Measurements from ENCODE around the gene SOX13. TPM values are rescaled to one million over a fixed set of nuclear protein-coding genes. Genes with fewer than 3 reads are reported as not detected.

The SOX13 gene
- polyA plus RNA-seq, 1 experiment, result 2.0 TPM

- H3K27me3 ChIP-seq (ENCODE audit: control insufficient read depth, insufficient read depth, low read length), result peaks cover 16% of the 10 kb centered on the region
- no peak overlapping the region for H3K27ac ChIP-seq (ENCODE audit: low read depth, low read length)
- no peaks in the 10 kb centered on the region; the same call in 1 of the 2 replicates for H3K9me3 ChIP-seq (ENCODE audit: control insufficient read depth, insufficient read depth, low read length)
- no peak for DNase-seq (ENCODE audit: low read depth, low spot score)
- H3K4me3 ChIP-seq (ENCODE audit: low read depth, low read length), result peak overlapping the region; percentile 74
- TF ChIP-seq, protein P1, sequence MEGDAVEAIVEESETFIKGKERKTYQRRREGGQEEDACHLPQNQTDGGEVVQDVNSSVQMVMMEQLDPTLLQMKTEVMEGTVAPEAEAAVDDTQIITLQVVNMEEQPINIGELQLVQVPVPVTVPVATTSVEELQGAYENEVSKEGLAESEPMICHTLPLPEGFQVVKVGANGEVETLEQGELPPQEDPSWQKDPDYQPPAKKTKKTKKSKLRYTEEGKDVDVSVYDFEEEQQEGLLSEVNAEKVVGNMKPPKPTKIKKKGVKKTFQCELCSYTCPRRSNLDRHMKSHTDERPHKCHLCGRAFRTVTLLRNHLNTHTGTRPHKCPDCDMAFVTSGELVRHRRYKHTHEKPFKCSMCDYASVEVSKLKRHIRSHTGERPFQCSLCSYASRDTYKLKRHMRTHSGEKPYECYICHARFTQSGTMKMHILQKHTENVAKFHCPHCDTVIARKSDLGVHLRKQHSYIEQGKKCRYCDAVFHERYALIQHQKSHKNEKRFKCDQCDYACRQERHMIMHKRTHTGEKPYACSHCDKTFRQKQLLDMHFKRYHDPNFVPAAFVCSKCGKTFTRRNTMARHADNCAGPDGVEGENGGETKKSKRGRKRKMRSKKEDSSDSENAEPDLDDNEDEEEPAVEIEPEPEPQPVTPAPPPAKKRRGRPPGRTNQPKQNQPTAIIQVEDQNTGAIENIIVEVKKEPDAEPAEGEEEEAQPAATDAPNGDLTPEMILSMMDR (IDR thresholded peaks at IDR 0.05; ENCODE audit: low read depth, low read length), result no peak
- ChIA-PET POLR2A (interaction anchor here (1.1 to 1.2 kb wide), 2 partner anchors 54 to 204 kb away, joined by 3 read pairs; no protein-coding TSS in a partner anchor), CTCF (interaction anchor here (1.8 kb wide), 1 partner anchor 204 kb away, joined by 4 read pairs; no protein-coding TSS in a partner anchor)
These were observed 2.2 kb downstream of the SOX13 start for GRCh38 chr1:204075139-204075521.

- TF ChIP-seq, protein P1 (IDR thresholded peaks at IDR 0.05; ENCODE audit: low read depth, low read length), result no peak
- Histone ChIP-seq H3K27me3 (ENCODE audit: control insufficient read depth, insufficient read depth, low read length) (peaks cover 13% of the 10 kb centered on the region), H3K27ac (ENCODE audit: low read depth, low read length) (no peak overlapping the region), H3K4me3 (ENCODE audit: low read depth, low read length) (no peak overlapping the region), H3K9me3 (ENCODE audit: control insufficient read depth, insufficient read depth, low read length) (no peaks in the 10 kb centered on the region; the same call in 1 of the 2 replicates)
- no peak for DNase-seq (ENCODE audit: low read depth, low spot score)
- POLR2A ChIA-PET, result no interaction called here
- CTCF ChIA-PET, result interaction anchor here (1.8 kb wide), 1 partner anchor 205 kb away, joined by 4 read pairs; no protein-coding TSS in a partner anchor
These were observed 3.3 kb downstream of the SOX13 start for GRCh38 chr1:204075890-204076846.

- no peak for DNase-seq (ENCODE audit: low read depth, low spot score)
- Histone ChIP-seq H3K27ac (ENCODE audit: low read depth, low read length) (no peak overlapping the region), H3K27me3 (ENCODE audit: control insufficient read depth, insufficient read depth, low read length) (peaks cover 8% of the 10 kb centered on the region), H3K4me3 (ENCODE audit: low read depth, low read length) (no peak overlapping the region), H3K9me3 (ENCODE audit: control insufficient read depth, insufficient read depth, low read length) (no peaks in the 10 kb centered on the region; the same call in 1 of the 2 replicates)
- TF ChIP-seq, protein P1 (IDR thresholded peaks at IDR 0.05; ENCODE audit: low read depth, low read length), result no peak
- POLR2A ChIA-PET, result no interaction called here
- CTCF ChIA-PET, result interaction anchor here (2.1 kb wide), 1 partner anchor 206 kb away, joined by 8 read pairs; no protein-coding TSS in a partner anchor
These were observed 4.0 kb downstream of the SOX13 start for GRCh38 chr1:204076891-204077290.

GRCh38 chr1:204077979-204078696 lies 5.2 kb downstream of the SOX13 start:
- TF ChIP-seq, protein P1 (IDR thresholded peaks at IDR 0.05; ENCODE audit: low read depth, low read length), result no peak
- ChIA-PET POLR2A (no interaction called here), CTCF (interaction anchor here (0.6 to 2.1 kb wide), 2 partner anchors 51 to 207 kb away, joined by 3 to 8 read pairs; no protein-coding TSS in a partner anchor)
- DNase-seq (ENCODE audit: low read depth, low spot score), result no peak
- no peak overlapping the region for H3K27ac ChIP-seq (ENCODE audit: low read depth, low read length)
- no peak overlapping the region for H3K4me3 ChIP-seq (ENCODE audit: low read depth, low read length)
- peaks cover 8% of the 10 kb centered on the region for H3K27me3 ChIP-seq (ENCODE audit: control insufficient read depth, insufficient read depth, low read length)
- H3K9me3 ChIP-seq (ENCODE audit: control insufficient read depth, insufficient read depth, low read length), result no peaks in the 10 kb centered on the region; the same call in 1 of the 2 replicates
